Natural killer cell (primary cell): ENCODE measurements around the gene ELFN1. TPM values are rescaled to one million over a fixed set of nuclear protein-coding genes. Genes with fewer than 3 reads are reported as not detected.
"Not testable (repeated sequence)": the region's sequence is repeated elsewhere in the genome, so short reads cannot be mapped to it uniquely, and the experiment has no call there.

ENCODE experiments used
- ATAC-seq, 3 donors: fragments of 150-1000 bp in 2 of 3; fragments of 200-7000 bp in 1 of 3; cut with Tn5 transposase; 1 replicate in 1 of 3; 2 replicates in 2 of 3; pipeline ENCODE4 v1.10.0; 2021; ENCODE audit warnings: mild to moderate bottlenecking in 2 of 3, moderate library complexity in 2 of 3
- DNase-seq, 2 donors: peaks; one replicate each; pipeline versions ENCODE4 v3.0.0 to v3.0.0-alpha.2; 2013 to 2021; ENCODE audit warnings: mixed read lengths in 1 of 2
- H3K27ac ChIP-seq: one replicate; pipeline ENCODE4 v1.5.1; 2013; ENCODE audit warnings: mild to moderate bottlenecking, low read length
- H3K27me3 ChIP-seq: one replicate; pipeline ENCODE4 v1.6.1; 2013; ENCODE audit warnings: low read length; ENCODE audit not compliant: control insufficient read depth, insufficient read depth
- H3K36me3 ChIP-seq: one replicate; pipeline ENCODE4 v1.6.1; 2013; ENCODE audit warnings: low read length; ENCODE audit not compliant: control insufficient read depth, insufficient read depth
- H3K4me1 ChIP-seq: one replicate; pipeline ENCODE4 v1.6.1; 2013; ENCODE audit warnings: low read length; ENCODE audit not compliant: control insufficient read depth, insufficient read depth
- H3K4me3 ChIP-seq: one replicate; pipeline ENCODE4 v1.5.1; 2013; ENCODE audit warnings: low read length
- H3K9me3 ChIP-seq: one replicate; pipeline ENCODE4 v1.6.1; 2013; ENCODE audit warnings: low read length; ENCODE audit not compliant: control insufficient read depth, insufficient read depth
- H3K27ac Mint-ChIP-seq, 2 donors: one replicate each; pipeline ENCODE4 v1.8.0; 2022; ENCODE audit warnings: mild to moderate bottlenecking in 2 of 2, mixed read lengths in 2 of 2, moderate library complexity in 1 of 2
- H3K27me3 Mint-ChIP-seq, 2 donors: one replicate each; pipeline ENCODE4 v1.8.0; 2022; ENCODE audit warnings: low read depth in 2 of 2, mixed read lengths in 2 of 2
- H3K36me3 Mint-ChIP-seq: one replicate; pipeline ENCODE4 v1.8.0; 2022; ENCODE audit warnings: mixed read lengths
- H3K4me1 Mint-ChIP-seq, 2 donors: one replicate each; pipeline ENCODE4 v1.8.0; 2022; ENCODE audit warnings: mixed read lengths in 2 of 2
- H3K4me3 Mint-ChIP-seq: one replicate; pipeline ENCODE4 v1.8.0; 2022; ENCODE audit warnings: mild to moderate bottlenecking, moderate library complexity, mixed read lengths
- H3K9me3 Mint-ChIP-seq, 2 donors: one replicate each; pipeline ENCODE4 v1.8.0; 2022; ENCODE audit warnings: mixed read lengths in 2 of 2
- CTCF ChIP-seq: fragments of 200-600 bp; IDR thresholded peaks from one replicate; pipeline ENCODE4 v1.8.0; 2022; ENCODE audit warnings: antibody characterized with exemption
- WGBS: methylation state at CpG from one replicate; pipeline ENCODE4 v1.1.7; 2013; ENCODE audit warnings: missing lambda C conversion rate; ENCODE audit not compliant: insufficient coverage; 5-methylcytosine and 5-hydroxymethylcytosine counted together
- intact Hi-C: fragments of 100-400 bp; cut with micrococcal nuclease; formaldehyde crosslinking; loops from one replicate; pipeline ENCODE4 v1.14.2; 2022
- total RNA-seq, 4 donors: library from RNA; stranded (reverse); fragments of 120-200 nt in 1 of 4; gene quantifications; one replicate each; pipeline versions ENCODE4 v1.2.3 to v1.2.4, GENCODE V29; 2013 to 2022

The ELFN1 gene
- total RNA-seq, 3 donors from 2014 or later (not counting 1 experiment from before 2014, with no cell fraction given) = 0.30 to 0.45 TPM; not detected in 1

- no peaks in the 10 kb centered on the region for H3K27me3 ChIP-seq
- H3K9me3 Mint-ChIP-seq = no peaks in the 10 kb centered on the region
- H3K4me1 ChIP-seq = no peaks in the 10 kb centered on the region
- no peak overlapping the region for H3K27ac ChIP-seq
- WGBS = 96% methylated on average over 13 of the region's 15 CpGs
- H3K36me3 Mint-ChIP-seq = no peaks in the 10 kb centered on the region
- ATAC-seq (no peak), DNase-seq (no peak)
- intact Hi-C loops = no loop called here
- H3K9me3 ChIP-seq = peaks cover 2% of the 10 kb centered on the region
- no peak overlapping the region for H3K4me3 ChIP-seq
- H3K36me3 ChIP-seq = no peaks in the 10 kb centered on the region
- H3K27ac Mint-ChIP-seq = no peak overlapping the region
- no peak for TF ChIP-seq CTCF
- no peaks in the 10 kb centered on the region for H3K4me1 Mint-ChIP-seq
- peaks cover 0 to 17% of the 10 kb centered on the region in 2 donors for H3K27me3 Mint-ChIP-seq
- H3K4me3 Mint-ChIP-seq = no peak overlapping the region
These were observed 48.0 kb downstream of the ELFN1 start for GRCh38 chr7:1717903-1718676.

DNA sequence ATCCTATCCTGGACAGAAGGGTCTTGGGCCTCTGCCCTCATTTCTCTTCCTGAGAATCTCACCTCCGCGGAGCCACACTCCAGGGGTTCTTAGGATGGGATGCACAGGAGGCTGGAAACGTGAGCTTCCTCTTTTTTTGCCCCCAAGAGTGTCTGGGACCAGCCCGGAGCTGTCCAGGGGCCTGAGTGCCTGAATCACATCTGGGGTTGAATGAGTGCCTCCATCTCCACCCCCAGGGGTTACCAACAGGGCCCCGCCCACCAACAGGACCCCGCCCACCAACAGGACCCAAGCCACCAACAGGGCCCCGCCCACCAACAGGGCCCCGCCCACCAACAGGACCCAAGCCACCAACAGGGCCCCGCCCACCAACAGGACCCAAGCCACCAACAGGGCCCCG lies 48.8 kb downstream of the ELFN1 start:
- DNase-seq, H3K4me1 ChIP-seq, H3K36me3 ChIP-seq, H3K9me3 Mint-ChIP-seq, H3K27ac Mint-ChIP-seq, H3K4me3 ChIP-seq, H3K4me1 Mint-ChIP-seq, H3K9me3 ChIP-seq, H3K4me3 Mint-ChIP-seq, H3K27me3 ChIP-seq, H3K36me3 Mint-ChIP-seq, ATAC-seq, H3K27ac ChIP-seq, intact Hi-C loops: not testable (repeated sequence)
- peaks cover 0 to 17% of the 10 kb centered on the region in 2 donors for H3K27me3 Mint-ChIP-seq
- WGBS = 70% methylated on average over 7 of the region's 10 CpGs

DNA sequence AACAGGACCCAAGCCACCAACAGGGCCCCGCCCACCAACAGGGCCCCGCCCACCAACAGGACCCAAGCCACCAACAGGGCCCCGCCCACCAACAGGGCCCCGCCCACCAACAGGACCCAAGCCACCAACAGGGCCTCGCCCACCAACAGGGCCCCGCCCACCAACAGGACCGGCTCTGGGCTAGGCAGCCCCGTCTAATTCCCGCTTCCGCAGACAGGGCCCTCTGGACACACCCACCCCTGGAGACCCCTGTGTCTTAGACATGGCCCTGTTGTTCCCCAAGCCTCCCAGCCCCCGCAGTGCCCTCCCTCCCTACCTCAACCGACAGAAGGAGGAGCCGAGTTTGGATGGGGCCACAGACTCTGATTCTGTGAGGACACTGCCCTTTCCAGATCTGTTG lies 49.2 kb downstream of the ELFN1 start:
- peaks cover 0 to 17% of the 10 kb centered on the region in 2 donors for H3K27me3 Mint-ChIP-seq
- DNase-seq, H3K4me3 ChIP-seq, H3K36me3 Mint-ChIP-seq, H3K36me3 ChIP-seq, H3K9me3 Mint-ChIP-seq, H3K4me1 Mint-ChIP-seq, ATAC-seq, H3K27ac Mint-ChIP-seq, H3K4me3 Mint-ChIP-seq, H3K9me3 ChIP-seq, H3K27ac ChIP-seq, H3K27me3 ChIP-seq, intact Hi-C loops, H3K4me1 ChIP-seq: not testable (repeated sequence)
- 82% methylated on average over 11 of the region's 13 CpGs for WGBS

- Mint-ChIP-seq H3K27me3 (peaks cover 0 to 17% of the 10 kb centered on the region in 2 donors), H3K4me3 (no peak overlapping the region), H3K9me3 (no peaks in the 10 kb centered on the region), H3K4me1 (no peaks in the 10 kb centered on the region), H3K27ac (no peak overlapping the region), H3K36me3 (no peaks in the 10 kb centered on the region)
- ATAC-seq (no peak), DNase-seq (no peak)
- Histone ChIP-seq H3K4me3 (no peak overlapping the region), H3K27me3 (no peaks in the 10 kb centered on the region), H3K36me3 (no peaks in the 10 kb centered on the region), H3K27ac (no peak overlapping the region), H3K9me3 (no peaks in the 10 kb centered on the region), H3K4me1 (no peaks in the 10 kb centered on the region)
- no peak for TF ChIP-seq CTCF
- intact Hi-C loops = no loop called here
- WGBS = 72% methylated on average over 7 of the region's 7 CpGs
These were observed 49.8 kb downstream of the ELFN1 start for GRCh38 chr7:1719913-1720312.
